Activated CD4-positive, alpha-beta T cell treated with anti-CD3 and anti-CD28 coated beads, Interleukin-2, amount 50 U/mL, for 4 hours (primary cell): Measurements from ENCODE around the gene TMEM86A.

Experiments used
- DNase-seq, 2 experiments: peaks; one replicate each; pipeline ENCODE4 v3.0.0-alpha.2; 2020

TMEM86A gene

GRCh38 chr11:18727479-18728236 is 29.1 kb downstream of the TMEM86A start:
- peak; percentile 37 to 44 for DNase-seq

- no peak for DNase-seq
These were observed 30.1 kb downstream of the TMEM86A start for GRCh38 chr11:18728658-18729057.

- no peak for DNase-seq
These were observed 30.8 kb downstream of the TMEM86A start for GRCh38 chr11:18729426-18729825.

GRCh38 chr11:18730020-18730419 is 31.4 kb downstream of the TMEM86A start:
- DNase-seq, result no peak

- no peak for DNase-seq
These were observed 32.9 kb downstream of the TMEM86A start for GRCh38 chr11:18731441-18731840.

- peak; percentile 66 to 75 for DNase-seq
These were observed 33.6 kb downstream of the TMEM86A start for GRCh38 chr11:18731949-18732821.

GRCh38 chr11:18733202-18733601 is 34.6 kb downstream of the TMEM86A start:
- DNase-seq, result no peak

GRCh38 chr11:18736590-18737148 is 38.1 kb downstream of the TMEM86A start:
- DNase-seq, result no peak

GRCh38 chr11:18737642-18738041 is 39.1 kb downstream of the TMEM86A start:
- no peak for DNase-seq

GRCh38 chr11:18739685-18740084 is 41.1 kb downstream of the TMEM86A start:
- DNase-seq, result no peak

GRCh38 chr11:18741783-18742182 is 43.2 kb downstream of the TMEM86A start:
- no peak for DNase-seq

- no peak for DNase-seq
These were observed 44.8 kb downstream of the TMEM86A start for GRCh38 chr11:18743365-18743764.

- no peak for DNase-seq
These were observed 45.4 kb downstream of the TMEM86A start for GRCh38 chr11:18743900-18744514.

- no peak for DNase-seq
These were observed 46.7 kb downstream of the TMEM86A start for GRCh38 chr11:18745251-18745650.

GRCh38 chr11:18748766-18749365 is 50.3 kb downstream of the TMEM86A start:
- no peak for DNase-seq

- no peak for DNase-seq
These were observed 51.2 kb downstream of the TMEM86A start for GRCh38 chr11:18749681-18750319.

- DNase-seq, result no peak
These were observed 52.4 kb downstream of the TMEM86A start for GRCh38 chr11:18750944-18751343.

GRCh38 chr11:18752502-18752901 is 53.9 kb downstream of the TMEM86A start:
- no peak for DNase-seq

GRCh38 chr11:18754308-18754707 is 55.7 kb downstream of the TMEM86A start:
- DNase-seq, result no peak
